Gastrocnemius medialis (tissue), 4 donors: ENCODE data around the gene NELFB.

Experiments
- CTCF ChIP-seq, 5 experiments: fragments of 450-650 bp in 3 of 5; fragments of 200-600 bp in 2 of 5; sonication (generic) in 2 of 5; IDR thresholded peaks in 4 of 5; conservative IDR thresholded peaks in 1 of 5; 1 replicate in 4 of 5; 2 replicates in 1 of 5; pipeline ENCODE4 v1.5.1; 2016 to 2019; ENCODE audit warnings: antibody characterized with exemption in 5 of 5, mild to moderate bottlenecking in 3 of 5, moderate library complexity in 3 of 5
- POLR2A ChIP-seq, 2 donors: fragments of 450-650 bp; IDR thresholded peaks; one replicate each; pipeline ENCODE4 v1.6.1; 2017; ENCODE audit warnings: antibody characterized with exemption in 2 of 2, mild to moderate bottlenecking in 2 of 2, moderate library complexity in 2 of 2

DNA sequence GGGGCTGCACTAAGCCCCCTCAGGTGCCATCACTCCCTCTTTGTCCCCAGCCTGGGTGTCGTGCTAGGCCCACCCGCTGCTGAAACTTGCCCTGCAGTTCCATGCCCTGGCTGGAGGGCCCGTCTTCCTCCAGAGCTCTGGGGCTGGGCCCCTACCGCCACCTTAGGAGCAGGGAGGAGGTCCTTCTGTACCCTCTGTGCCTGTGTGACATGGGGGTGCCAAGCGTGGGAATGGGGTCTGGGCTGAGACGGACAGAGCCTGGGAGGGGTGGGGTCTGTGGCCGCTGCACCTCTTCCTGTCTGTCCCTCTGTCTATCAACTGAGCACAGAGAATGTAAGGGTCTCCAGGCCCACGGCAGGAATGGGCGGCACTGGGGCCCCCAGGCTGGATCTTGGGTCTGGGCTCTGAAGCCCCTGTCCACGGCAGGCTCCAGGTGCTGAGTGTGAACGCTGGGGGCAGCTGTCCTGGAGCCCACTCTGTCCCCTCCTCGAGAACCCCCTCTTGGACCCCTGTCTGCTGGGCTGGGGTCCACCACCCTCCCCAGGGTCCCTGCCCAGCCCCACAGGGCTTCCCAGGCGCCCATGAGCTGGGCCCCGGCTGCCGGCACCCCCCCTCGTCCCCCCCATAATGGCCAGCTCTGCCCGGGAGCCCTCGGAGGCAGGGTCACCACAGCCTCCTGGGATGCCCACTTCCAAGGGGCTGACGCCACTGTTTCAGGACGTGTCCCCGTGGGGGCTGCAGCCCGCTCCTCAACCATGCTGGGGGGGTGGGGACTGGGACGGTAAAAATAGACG lies 62.8 kb downstream of the NELFB start:
- TF ChIP-seq CTCF (IDR thresholded peaks at IDR 0.05 in 4 of 5, conservative IDR thresholded peaks at IDR 0.05 in 1 of 5) (no peak), POLR2A (IDR thresholded peaks at IDR 0.05) (no peak)
